Measurements from ENCODE around the gene RAPGEF4.
"Not testable (repeated sequence)": the region's sequence is repeated elsewhere in the genome, so short reads cannot be mapped to it uniquely, and the experiment has no call there.

Gene RAPGEF4

DNA sequence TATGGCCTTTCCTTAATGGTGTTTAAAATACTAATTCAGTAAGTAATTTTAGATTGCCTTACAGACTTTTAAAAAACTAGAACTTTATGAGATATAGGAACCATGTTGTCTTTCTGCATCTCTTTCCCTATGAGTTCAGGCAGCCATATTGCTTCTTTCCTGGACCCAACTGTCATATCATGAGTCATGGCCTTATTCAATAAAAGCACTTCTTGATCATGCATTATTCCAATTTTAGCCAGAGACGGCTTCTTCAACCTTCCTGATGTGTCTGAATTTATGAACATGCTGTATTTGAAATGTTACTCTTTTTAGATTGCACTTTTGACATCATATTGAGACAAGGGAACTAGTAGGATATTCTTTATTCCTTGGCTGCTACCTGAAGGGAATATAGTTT is 274.6 kb downstream of the RAPGEF4 start:
- no peak for DNase-seq

DNA sequence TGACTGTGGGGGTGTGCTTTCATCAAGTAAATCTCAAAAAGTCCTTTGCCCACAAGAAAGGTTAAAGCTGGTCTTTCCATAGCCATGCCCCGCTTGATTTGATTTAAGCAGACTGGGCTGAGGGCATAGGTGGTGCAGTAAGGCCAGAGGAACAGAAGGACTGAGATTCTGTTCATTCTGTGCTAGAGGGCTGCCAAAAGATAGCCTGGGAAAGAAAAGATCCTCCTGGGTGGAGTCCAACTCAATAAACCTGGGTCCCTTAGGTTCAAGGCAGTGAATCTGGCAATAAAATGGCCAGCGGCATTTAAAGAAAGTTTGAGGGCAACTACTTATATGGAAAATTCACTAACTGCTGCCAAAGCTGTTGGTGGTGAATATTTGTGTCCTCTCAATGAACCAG is 280.8 kb downstream of the RAPGEF4 start:
- DNase-seq = no peak

DNA sequence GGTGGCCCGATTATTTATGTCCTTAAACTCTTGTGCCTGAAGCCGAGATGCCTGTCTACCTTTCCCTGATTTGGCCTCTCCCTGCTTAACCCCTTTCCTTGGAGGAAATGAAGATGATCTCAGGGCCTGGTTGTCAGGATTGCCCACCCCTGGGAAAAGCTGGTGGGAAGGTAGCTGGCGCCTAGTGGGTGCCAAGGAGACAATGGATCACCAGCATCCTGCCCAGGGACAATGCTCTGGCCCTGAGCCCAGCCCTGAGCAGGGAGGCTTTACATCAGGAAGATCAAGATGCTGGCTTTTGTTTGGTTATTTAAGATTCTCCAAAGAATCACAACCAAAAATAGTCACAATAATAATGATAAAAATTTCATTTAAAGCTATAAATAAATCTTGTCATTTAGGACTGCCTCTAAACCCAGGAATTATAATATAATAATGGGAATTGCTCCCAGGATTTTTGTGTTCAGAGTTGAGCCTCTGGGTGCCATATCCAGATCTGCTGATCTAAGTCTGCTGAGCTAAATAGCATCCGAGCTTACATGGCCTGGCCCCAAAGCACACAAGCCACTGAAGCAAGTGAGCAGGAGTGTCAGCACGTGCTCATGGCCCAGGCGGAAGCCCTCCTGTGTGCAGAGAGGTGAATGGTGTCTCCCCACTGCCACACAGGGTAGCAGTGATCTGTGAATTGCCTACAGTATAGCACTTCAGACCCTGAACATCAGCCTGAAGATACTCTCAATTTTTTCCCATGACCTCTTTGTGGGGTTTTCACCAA is 282.2 kb downstream of the RAPGEF4 start:
- DNase-seq = no peak

DNA sequence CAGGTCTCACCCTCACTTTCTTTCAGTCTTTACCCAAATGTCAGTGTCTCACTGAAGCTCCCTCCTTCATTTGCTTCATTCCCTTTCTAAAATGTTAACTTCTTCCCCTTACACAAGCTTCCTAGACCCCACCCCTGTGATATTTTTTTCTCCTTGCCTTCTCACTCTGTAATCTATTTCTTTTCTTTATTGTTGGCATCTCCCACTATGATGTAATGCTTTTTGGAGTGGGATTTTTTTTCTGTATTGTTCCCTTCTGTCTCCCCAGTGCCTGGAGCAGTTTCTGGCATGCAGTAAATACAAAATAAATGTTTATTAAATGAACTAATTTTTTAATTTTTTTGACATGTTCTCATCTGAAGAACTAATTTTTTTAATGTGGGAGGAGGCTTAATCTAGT is 284.1 kb downstream of the RAPGEF4 start:
- no peak for DNase-seq

DNA sequence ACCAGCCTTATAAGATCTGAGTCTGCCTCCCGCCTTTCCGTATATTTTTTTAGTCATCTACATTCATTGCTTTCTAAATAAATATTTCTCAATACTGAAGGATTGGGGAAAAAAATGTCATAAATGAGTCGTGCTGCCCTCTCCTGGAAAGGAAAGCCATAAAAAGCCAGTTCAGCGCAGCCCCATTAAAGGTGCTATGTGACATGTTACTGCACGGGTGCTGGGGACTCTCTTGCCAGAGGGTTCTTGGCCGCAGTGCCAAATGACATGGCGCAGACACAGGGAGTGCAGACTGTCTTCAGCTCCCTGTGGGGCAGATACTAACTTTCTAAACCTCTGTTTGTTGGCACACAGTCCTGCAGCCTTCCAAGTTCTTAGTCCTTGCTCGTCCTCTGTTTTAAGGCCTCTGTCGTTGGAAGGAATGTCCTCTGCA is 286.3 kb downstream of the RAPGEF4 start:
- no peak for DNase-seq

DNA sequence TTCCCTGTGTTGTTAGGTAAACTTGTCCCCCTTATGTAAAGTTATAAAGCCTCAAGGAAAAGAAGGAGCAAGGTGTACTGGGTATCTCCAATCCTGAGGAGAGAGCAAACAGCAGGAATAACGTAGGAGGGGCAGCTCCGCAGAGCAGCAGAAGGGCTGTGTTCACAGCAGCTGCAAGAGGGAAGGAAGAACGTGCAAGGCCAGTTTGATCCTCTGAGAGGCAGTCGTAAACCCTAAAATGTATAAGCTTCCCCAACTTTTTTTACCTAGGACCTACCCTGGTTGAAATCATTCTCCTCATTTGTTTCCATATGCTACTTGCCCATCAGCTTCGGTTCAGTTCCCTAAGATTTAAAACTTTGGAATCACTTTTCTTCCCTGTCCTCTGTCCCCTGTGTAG is 288.1 kb downstream of the RAPGEF4 start:
- no peak for DNase-seq

DNA sequence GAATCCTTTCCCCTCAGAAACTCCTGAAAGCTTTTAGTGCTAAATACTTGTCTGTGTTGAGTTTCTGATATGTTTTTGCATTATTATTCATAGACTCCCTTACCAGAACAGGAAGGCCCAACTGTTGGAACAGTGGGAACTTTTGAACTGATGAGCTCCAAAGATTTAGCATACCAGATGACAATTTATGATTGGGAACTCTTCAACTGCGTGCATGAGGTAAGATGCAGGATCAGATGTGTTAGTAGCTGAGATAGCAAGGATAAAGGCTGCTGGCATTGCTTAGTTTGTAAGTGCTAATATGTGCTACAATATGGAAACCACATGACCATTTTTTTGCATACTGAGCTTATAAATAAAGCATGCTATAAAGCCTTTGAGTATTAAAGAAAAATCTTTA is 290.8 kb downstream of the RAPGEF4 start:
- no peak for DNase-seq

DNA sequence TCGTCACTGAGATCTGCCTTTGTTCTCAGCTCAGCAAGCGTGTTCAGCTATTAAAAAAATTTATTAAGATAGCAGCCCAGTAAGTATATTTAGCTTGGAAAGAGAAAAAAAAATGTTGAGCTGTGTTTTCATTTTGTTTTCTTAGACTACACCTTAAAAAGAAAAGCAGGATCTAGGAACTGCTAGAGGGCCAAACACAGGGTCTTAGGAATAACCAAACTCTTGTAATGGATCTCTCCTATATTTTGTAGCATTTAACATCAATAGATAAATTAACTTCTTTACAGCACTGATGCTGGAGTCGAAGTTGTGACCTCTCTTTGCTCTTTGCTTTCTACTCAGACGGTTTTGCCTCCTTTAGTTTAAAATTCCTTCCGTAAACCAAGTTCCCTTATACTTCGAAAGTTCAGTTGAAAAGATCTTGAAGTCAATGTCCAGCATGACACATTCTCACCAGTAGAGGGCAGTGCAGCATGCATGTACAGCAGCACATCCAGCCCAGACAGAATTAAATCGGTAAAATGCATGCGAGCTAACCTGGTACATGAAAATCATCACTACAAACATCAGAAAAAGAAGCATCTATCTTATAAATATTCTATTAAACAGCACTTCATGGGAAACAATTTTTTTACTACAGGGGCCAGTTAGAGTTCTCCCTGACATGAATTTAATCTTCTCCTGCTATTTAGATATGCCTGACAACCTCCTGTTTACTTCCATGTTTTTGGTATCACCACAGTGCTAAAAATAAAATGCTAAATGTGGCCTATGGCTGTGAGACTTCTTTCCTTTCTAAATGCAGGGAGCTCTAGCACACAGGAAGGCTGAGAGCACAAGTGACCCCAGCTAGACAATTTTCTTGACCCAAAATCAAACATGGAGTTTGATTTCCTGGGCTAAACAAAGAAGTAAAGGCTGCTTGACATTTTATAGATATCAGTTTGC is 291.8 kb downstream of the RAPGEF4 start:
- DNase-seq = peak; percentile 82

DNA sequence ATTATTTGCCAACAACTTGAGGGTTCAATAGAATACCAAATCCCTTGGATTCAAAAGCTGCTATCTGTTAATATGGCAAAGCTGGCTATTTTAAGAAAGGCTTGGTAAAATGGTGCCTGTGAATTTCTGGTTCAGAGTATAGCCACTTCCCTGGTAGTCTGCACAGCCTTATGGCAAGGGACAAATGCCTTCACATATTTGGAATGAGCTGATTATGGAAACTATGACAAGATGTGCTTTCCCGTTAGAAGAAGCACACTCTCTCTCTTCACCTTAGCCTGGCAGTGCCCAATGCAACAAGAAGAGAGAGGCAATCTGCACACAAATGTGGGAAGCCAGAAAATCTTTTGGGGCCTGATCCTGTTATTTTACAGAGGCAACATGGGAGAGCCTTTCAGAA is 292.5 kb downstream of the RAPGEF4 start:
- no peak for DNase-seq

DNA sequence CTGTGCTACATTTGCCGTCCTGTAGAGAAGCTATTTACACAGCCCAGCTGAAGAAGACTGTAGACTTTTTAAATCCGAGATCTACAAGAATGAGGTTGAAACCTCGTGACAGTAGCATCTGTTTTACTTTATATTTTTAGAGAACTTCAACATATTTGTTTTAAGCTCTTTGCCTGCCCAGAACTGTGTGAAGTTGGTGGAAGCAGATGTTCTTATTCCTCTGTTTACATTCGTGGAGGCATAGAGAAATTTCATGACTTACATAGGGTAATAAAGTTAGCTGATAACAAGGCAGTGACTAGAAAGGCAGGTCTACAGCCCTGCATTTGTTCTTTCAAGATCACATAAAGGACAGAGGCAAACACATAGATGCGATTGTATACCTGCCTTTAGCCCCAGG is 293.0 kb downstream of the RAPGEF4 start:
- DNase-seq = no peak

DNA sequence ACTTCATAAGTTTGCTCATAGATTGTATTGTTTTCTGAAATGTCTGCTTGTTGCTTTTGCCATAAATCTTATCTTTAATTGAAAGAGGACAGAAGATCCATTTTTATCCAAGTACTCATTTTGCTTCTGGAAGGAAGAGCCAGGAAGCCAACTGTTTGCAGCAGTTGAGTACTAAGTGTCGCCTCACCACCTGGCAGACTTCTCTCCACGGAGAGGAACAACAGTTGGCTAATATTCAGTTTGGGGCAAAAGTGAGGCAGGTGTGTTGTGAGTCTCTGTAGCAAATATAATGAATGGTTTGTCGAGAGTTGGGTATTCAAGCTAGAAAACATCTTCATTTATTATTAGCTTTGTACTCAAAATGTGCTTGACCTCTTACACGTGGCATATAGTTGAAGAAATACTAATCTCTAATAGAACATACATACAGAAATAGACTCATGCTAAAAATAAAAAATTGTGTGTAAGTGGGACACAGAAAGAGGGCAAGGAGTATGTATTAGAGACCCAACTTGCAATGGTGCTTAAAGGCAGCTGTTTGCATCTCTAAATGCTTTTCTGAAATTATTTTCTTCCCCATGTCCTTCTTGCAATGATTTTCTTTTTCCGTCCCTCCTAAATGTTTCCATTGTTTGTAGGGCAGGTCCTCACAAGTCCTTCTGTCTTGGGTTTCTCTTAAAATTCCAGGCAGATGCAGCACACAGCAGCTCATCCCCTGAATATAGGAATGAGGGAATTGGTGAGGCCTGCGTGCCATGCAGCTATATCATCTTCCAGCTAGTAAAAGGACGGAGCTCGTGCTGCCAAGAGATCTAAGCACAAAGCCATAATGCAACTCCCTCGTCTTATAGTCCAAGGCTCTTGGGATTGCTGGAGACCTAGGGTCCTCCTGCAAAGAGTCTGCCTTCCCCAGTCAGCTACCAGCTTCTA is 295.2 kb downstream of the RAPGEF4 start:
- no peak for DNase-seq

DNA sequence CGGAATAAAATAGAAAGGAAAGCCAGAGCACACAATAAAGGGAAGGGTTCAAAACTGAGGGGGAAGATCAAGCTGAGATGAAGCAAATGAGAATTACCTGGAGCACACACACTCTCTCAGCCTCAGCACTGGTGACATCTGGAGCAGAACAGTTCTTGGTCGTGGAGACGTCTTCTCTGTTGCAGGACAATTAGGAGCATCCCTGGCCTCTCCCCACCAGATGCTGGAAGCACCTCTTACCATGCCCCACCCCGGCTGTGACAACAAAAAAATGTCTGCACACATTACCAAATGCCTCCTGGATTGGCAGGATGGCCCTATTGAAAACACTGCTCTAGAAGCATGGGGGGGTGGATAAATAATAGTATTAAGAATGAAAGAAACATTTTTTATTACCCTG is 296.4 kb downstream of the RAPGEF4 start:
- no peak for DNase-seq

DNA sequence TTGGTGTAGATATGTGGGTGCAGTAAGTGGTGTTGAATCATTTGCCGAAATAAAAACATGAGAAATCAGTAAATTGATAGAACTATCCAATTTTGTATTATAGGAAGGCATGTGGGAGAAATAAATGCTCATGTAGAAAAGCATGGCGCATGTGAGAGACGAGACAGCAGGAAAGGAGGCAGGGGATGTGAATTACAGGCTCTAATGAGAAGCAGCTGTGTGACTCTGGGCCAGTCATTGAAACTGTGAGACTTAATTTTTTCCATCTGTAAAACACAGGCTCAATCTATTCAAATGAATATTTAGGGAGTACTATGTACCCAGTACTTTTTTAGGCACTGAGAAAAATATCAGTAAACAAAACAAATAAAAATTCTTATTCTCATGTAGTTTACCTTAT is 297.4 kb downstream of the RAPGEF4 start:
- DNase-seq = no peak

DNA sequence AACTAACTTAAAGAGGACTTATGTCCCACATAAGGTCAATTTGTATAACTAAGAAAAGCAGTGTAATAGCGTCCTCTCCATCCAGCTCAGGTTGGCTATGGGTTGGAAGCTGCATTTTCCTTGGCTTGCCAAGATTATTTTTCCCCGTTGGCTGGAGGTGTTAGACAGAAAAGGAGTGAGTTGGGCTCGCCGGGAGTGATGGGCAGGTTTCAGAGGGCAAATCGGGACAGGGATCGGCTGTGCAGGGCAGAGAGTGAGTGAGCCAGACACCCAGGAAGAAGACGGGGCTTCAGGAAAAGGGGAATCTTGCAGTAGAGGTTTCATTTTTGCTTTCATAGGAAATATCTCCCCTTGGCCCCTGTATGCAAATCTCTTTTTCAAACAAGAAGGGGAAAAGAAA is 298.5 kb downstream of the RAPGEF4 start:
- no peak for DNase-seq

DNA sequence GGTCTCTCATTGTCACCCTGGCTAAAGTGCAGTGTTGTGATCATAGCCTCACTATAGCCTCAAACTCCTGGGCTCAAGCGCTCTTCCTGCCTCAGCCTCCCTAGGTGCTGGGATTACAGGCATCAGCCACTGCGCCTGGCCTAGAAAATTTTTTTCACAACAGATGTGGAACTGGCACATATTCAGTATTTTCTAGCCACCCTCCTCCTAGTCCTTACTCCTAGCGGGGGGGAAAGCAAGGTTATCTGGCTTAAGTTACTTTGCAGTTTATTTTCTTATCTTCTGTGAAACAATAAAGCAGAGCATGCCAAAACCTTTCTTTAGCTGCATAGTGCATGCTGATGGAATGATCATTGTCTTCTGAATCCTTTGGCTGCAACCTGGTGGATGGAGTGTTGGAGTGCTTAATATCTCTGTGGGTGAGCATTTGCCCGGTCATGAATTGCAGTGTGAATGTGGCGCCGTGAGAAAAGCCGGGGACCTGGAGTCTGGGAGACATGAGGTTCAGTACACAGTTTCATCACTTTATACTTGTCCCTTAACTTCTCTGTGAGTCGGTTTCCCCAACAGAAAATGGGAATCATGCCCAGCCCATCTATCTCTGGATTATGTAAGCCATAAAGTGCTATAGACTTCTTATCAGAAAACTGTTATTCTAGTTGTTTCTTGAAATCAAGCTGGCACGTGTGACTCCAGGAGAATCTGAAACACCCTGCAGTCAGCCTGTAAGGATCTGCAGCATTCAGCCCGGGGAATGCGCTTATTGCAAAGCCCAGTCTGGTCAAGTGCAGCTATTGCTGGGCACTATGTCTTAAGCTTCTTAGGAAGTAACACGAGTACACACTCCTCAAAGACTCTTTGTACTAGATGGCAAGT is 301.8 kb downstream of the RAPGEF4 start:
- no peak for DNase-seq

DNA sequence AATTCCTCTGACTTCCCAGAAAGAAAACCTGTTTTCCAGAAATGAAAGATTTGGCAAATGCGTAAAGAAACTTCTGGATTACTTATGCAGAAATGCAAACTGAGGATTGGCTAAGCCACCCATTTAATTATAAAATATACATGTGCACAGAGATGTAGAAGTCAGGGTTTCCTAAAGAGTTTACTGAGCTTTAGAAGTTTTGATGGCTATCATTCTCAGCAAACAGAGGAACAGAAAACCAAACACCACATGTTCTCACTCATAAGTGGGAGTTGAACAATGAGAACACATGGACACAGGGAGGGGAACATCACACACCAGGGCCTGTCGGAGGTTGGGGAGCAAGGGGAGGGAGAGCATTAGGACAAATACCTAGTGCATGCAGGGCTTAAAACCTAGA is 302.6 kb downstream of the RAPGEF4 start:
- not testable (repeated sequence) for DNase-seq

DNA sequence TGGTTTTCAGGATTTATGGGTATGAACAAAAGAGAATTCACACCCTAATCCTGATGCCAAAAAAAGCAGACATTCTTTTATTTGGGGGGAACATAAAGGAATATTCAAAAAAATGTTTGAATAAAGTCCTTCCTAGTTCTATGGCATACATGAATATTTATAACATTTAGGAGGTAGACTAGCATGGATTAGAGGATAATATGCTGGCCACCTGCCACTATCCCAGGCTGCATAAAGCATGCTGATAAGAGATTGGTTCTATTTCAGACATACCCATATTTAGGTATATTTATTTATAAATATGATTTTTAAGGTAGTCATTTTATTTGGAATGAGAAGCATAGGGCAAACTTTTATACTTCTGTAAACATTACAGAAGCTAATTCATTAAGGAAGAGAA is 305.1 kb downstream of the RAPGEF4 start:
- DNase-seq = no peak

DNA sequence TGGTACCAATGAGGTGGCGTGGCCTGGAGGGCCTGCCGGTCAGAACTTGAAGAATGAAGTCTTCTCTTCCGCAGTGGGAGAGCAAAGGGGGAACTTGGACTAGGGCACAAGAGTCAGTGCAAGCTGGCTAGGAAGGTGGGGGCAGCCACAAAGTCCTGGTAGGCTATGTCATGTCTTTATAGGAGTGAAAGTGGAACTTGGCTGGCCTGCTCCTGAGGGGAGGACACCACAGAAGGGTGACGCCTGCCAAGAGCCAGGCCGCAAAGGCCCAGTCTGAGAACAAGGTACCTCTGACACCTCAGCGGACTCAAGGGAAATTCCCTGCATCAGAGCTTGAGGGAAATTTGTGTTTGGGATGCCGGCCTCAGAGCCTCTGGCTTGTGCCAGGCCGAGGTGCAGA is 307.8 kb downstream of the RAPGEF4 start:
- no peak for DNase-seq

DNA sequence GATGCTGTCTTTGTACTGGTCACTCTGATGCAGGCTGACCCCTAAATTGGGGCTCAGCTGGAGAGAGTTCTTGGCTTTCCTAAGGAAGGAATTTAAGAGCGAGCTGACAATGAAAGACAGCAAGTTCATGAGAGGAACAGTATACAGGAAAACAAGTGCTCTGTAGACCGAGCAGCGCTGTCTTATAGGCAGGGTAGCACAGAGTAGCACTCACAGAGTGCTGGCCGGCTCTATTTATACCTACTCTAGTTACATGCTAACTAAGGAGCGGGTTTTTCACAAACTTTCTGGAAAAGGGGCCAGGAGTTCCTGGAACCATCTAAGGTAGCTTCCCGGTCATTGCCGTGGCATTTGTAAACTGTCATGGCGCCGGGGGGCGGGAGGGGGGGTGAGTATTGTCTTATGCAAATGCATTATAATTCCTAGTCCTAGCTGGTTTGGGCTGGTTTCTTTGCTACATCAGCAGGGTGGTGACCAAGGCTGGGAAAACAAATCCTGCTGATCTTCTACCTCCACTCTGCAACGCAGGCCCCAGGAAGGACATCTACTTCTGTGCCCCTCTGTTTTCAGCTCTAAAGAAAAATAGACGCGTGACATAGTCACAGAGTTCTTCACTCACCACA is 308.4 kb downstream of the RAPGEF4 start:
- no peak for DNase-seq

DNA sequence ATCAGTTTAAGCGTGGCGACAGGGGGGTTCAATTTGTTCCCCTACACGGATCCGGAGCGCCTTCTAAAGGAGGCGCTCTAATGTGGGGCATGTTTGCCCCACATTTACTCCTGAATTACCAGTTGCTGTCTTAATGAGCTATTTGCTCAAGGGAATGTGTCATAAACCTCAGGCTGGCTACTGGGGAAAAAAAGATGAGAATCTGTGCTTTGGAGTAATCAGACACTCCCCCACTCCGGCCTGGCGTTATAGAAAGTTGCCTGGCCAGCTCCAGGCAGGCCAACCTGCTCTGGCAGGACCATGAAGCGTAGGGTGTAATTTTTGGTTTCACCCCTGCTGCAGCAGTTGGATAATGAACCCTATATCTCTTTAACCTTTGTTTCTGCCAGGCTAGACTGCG is 309.0 kb downstream of the RAPGEF4 start:
- no peak for DNase-seq

DNA sequence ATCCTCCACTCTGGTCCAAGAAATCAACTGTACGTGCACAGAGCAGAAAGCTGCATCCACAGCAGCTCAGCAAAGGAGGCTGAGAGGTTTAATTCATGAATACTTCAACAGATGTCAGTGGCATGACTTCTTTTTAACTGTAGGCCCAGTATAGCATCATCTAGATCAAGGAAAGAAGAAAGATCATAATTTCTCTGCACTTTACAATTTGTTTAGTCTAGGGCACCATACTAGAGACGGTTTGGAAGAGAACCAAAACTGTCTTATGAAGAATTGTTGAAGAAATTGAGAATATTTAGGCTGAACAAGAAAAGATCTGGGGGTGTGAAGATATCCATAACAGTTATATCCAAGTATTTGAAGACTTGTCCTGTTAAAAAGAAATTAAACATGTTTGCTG is 309.5 kb downstream of the RAPGEF4 start:
- DNase-seq = no peak

DNA sequence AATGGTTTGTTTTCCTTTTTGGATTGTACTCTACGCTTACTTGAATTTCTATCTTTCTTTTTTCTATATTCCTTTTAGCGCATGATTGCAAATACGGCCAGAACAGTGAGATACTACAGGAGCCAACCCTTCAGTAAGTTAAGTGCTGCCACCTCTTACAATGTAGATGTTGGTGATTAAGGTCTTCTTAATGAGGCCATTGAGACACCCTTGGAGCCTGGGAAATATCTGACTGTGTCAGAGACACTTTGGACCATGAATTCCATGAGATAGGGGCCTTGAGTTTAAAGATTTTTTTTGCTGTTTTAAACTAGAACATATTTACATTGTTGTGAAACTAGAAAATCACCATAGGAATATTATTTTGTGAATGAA is 312.9 kb downstream of the RAPGEF4 start:
- no peak for DNase-seq
